HepG2 (cell line): ENCODE data around the gene APOD. TPM values are rescaled to one million over a fixed set of nuclear protein-coding genes. Genes with fewer than 3 reads are reported as not detected.

Experiments
- ATF7 ChIP-seq, 2 experiments: fragments of 450-650 bp in 1 of 2; sonication (generic) in 1 of 2; formaldehyde crosslinking in 1 of 2; IDR thresholded peaks; 2 replicates each; pipeline versions ENCODE4 v1.4.0 to v1.6.1; 2016 to 2020; ENCODE audit warnings: antibody characterized with exemption in 1 of 2, mild to moderate bottlenecking in 1 of 2, missing genetic modification reagents in 1 of 2
- CENPBD1 ChIP-seq: sonication (generic); formaldehyde crosslinking; IDR thresholded peaks from 2 replicates; pipeline ENCODE4 v1.8.0; 2022; ENCODE audit warnings: missing genetic modification reagents, low read depth, mild to moderate bottlenecking, borderline replicate concordance
- DRAP1 ChIP-seq: IDR thresholded peaks from 2 replicates; pipeline ENCODE4 v1.6.1; 2016; ENCODE audit warnings: missing genetic modification reagents, missing compliant biosample characterization
- GTF2F1 ChIP-seq: fragments of 150-350 bp; IDR thresholded peaks from 2 replicates; pipeline ENCODE4 v1.6.1; 2014; ENCODE audit warnings: low read length
- HMG20A ChIP-seq: IDR thresholded peaks from 2 replicates; pipeline ENCODE4 v1.6.1; 2016; ENCODE audit warnings: borderline replicate concordance
- HMGXB4 ChIP-seq, 2 experiments: sonication (generic) in 1 of 2; formaldehyde crosslinking in 1 of 2; IDR thresholded peaks; 2 replicates each; pipeline versions ENCODE4 v1.4.0 to v1.6.1; 2018 to 2020; ENCODE audit warnings: missing genetic modification reagents in 2 of 2, borderline replicate concordance in 1 of 2, low read depth in 1 of 2, mild to moderate bottlenecking in 1 of 2, missing biosample characterization in 1 of 2
- KAT8 ChIP-seq: IDR thresholded peaks from 2 replicates; pipeline ENCODE4 v1.6.1; 2016; ENCODE audit warnings: missing genetic modification reagents, missing compliant biosample characterization
- KDM5A ChIP-seq: fragments of 200-600 bp; sonication (generic); IDR thresholded peaks from 2 replicates; pipeline ENCODE4 v1.7.0; 2018; ENCODE audit warnings: antibody characterized with exemption, mild to moderate bottlenecking, low read length, borderline replicate concordance
- KDM5B ChIP-seq: sonication (generic); formaldehyde crosslinking; IDR thresholded peaks from 2 replicates; pipeline ENCODE4 v1.4.0; 2020; ENCODE audit warnings: missing genetic modification reagents, mild to moderate bottlenecking, borderline replicate concordance
- NFIC ChIP-seq: IDR thresholded peaks from 2 replicates; pipeline ENCODE4 v1.6.1; 2012; ENCODE audit warnings: mild to moderate bottlenecking, low read length, inconsistent platforms
- NRL ChIP-seq: sonication (generic); formaldehyde crosslinking; IDR thresholded peaks from 2 replicates; pipeline ENCODE4 v1.5.0; 2020; ENCODE audit warnings: missing genetic modification reagents, mild to moderate bottlenecking, moderate library complexity, borderline replicate concordance
- U2AF2 ChIP-seq: fragments of 200-400 bp; formaldehyde crosslinking; IDR thresholded peaks from 2 replicates; pipeline ENCODE4 v1.6.1; 2017; ENCODE audit warnings: low read depth, mild to moderate bottlenecking, low read length
- ZBTB33 ChIP-seq: sonication (generic); formaldehyde crosslinking; IDR thresholded peaks from 2 replicates; pipeline ENCODE4 v1.4.0; 2020; ENCODE audit warnings: missing genetic modification reagents
- ZBTB46 ChIP-seq: sonication (generic); formaldehyde crosslinking; IDR thresholded peaks from 2 replicates; pipeline ENCODE4 v1.4.0; 2020; ENCODE audit warnings: mild to moderate bottlenecking, missing genetic modification reagents, borderline replicate concordance
- ZNF20 ChIP-seq: sonication (generic); formaldehyde crosslinking; IDR thresholded peaks from 2 replicates; pipeline ENCODE4 v1.4.0; 2020; ENCODE audit warnings: mild to moderate bottlenecking, moderate library complexity, missing genetic modification reagents
- ZNF331 ChIP-seq: sonication (generic); formaldehyde crosslinking; IDR thresholded peaks from 2 replicates; pipeline ENCODE4 v1.4.0; 2020; ENCODE audit warnings: missing genetic modification reagents
- ZNF709 ChIP-seq: sonication (generic); formaldehyde crosslinking; IDR thresholded peaks from 2 replicates; pipeline ENCODE4 v1.5.0; 2020; ENCODE audit warnings: mild to moderate bottlenecking, missing genetic modification reagents
- ZNF800 ChIP-seq: sonication (generic); formaldehyde crosslinking; IDR thresholded peaks from 2 replicates; pipeline ENCODE4 v1.4.0; 2020; ENCODE audit warnings: missing genetic modification reagents
- ZSCAN12 ChIP-seq: sonication (generic); formaldehyde crosslinking; IDR thresholded peaks from 2 replicates; pipeline ENCODE4 v1.9.0; 2021; ENCODE audit warnings: mild to moderate bottlenecking, missing genetic modification reagents
- ZSCAN20 ChIP-seq: sonication (generic); formaldehyde crosslinking; IDR thresholded peaks from 2 replicates; pipeline ENCODE4 v1.4.0; 2020; ENCODE audit warnings: missing genetic modification reagents, mild to moderate bottlenecking, borderline replicate concordance
- polyA plus RNA-seq, 8 experiments: library from polyadenylated mRNA; depleted of rRNA in 3 of 8; stranded (reverse) in 7 of 8; unstranded in 1 of 8; fragments of >200 nt; fragmentation: Illumina TruSeq in 4 of 8; extraction: Trizol in 4 of 8; gene quantifications; 2 replicates each; pipeline versions ENCODE4 v1.2.1 to v1.2.3, GENCODE V29; 2011 to 2016; ENCODE audit warnings: low read depth in 4 of 8, missing spikeins in 1 of 8, mixed read lengths in 1 of 8; ENCODE audit not compliant: insufficient read depth in 1 of 8
- total RNA-seq, 5 experiments: library from RNA; depleted of rRNA; stranded (reverse); fragments of >200 nt; fragmentation: Illumina TruSeq; extraction: Trizol; gene quantifications; 2 replicates each; pipeline ENCODE4 v1.2.3, GENCODE V29; 2016; ENCODE audit warnings: low read depth in 1 of 5

The APOD gene
- total and polyA plus RNA-seq, 2 of the 13 experiments (the other 11 are each of a cell fraction or from before 2014, with no cell fraction given): not detected

GRCh38 chr3:195549931-195550519, 33.7 kb downstream of the APOD start (continued):
- 0 out of 2 replicates have a peak, but pooled peaks have one; percentile 34 for TF ChIP-seq ZNF800 (CRISPR knock-in tag)
- peak; percentile 56; the same call in 1 of the 2 replicates for TF ChIP-seq KDM5B (CRISPR knock-in tag)
- TF ChIP-seq ZNF709: no peak
- no peak for TF ChIP-seq U2AF2
- peak; percentile 93; the same call in 1 of the 2 replicates for TF ChIP-seq ZSCAN12
- peak; percentile 36; the same call in 1 of the 2 replicates for TF ChIP-seq DRAP1 (CRISPR knock-in tag)
- 0 out of 4 replicates have a peak, but pooled peaks of 1 of the 2 experiments have one; percentile 11 for TF ChIP-seq HMGXB4 (CRISPR knock-in tag; IDR thresholded peaks at IDR 0.05; ENCODE audit: borderline replicate concordance in 1 of 2, low read depth in 1 of 2)
- TF ChIP-seq ZNF331 (CRISPR knock-in tag): 0 out of 2 replicates have a peak, but pooled peaks have one; percentile 16
- no peak; the same call in 1 of the 2 replicates for TF ChIP-seq HMG20A (CRISPR knock-in tag)
- peak; percentile 68; the same call in 1 of the 2 replicates for TF ChIP-seq ZSCAN20 (CRISPR knock-in tag)
- TF ChIP-seq ZBTB33 (CRISPR knock-in tag): peak; percentile 25; the same call in 1 of the 2 replicates
- TF ChIP-seq ZNF20 (CRISPR knock-in tag): no peak
- no peak for TF ChIP-seq ZBTB46
- no peak for TF ChIP-seq NRL (CRISPR knock-in tag)
- TF ChIP-seq CENPBD1 (CRISPR knock-in tag): no peak
- no peak for TF ChIP-seq ATF7 (IDR thresholded peaks at IDR 0.05)
- no peak for TF ChIP-seq ATF7 (CRISPR knock-in tag; IDR thresholded peaks at IDR 0.05)
- peak; percentile 24; the same call in 1 of the 2 replicates for TF ChIP-seq NFIC
- TF ChIP-seq KAT8 (CRISPR knock-in tag): peak; percentile 51
- TF ChIP-seq KDM5A: no peak
- no peak for TF ChIP-seq GTF2F1
